Heart left ventricle (tissue), 13 donors: Measurements from ENCODE around the gene MUL1.

Experiments
- POLR2A ChIP-seq, 2 donors: fragments of 450-650 bp; IDR thresholded peaks; one replicate each; pipeline ENCODE4 v1.6.1; 2017; ENCODE audit warnings: antibody characterized with exemption in 2 of 2, mild to moderate bottlenecking in 2 of 2, moderate library complexity in 2 of 2
- TF ChIP-seq, protein P1 (sequence below), 12 donors: fragments of 200-600 bp; sonication (generic) in 4 of 12; IDR thresholded peaks; one replicate each; pipeline versions ENCODE4 v1.5.0 to v1.8.0; 2018 to 2022; ENCODE audit warnings: antibody characterized with exemption in 12 of 12, mild to moderate bottlenecking in 5 of 12
- donor health status: ischemic (EF 13 %, LVEDD 7.1; RV severe dilation, severe dysfunction).
- donor health status: DM: no; HTN: yes; CAD: no.
- donor health status: DM: no; HTN: no; CAD: no.
- donor health status: ischemic (EF 25% LVEDD 6.9; RV normal size, moderate dysfunction).
- donor health status: ischemic (EF 25% LVEDD 5.7; RV mildly dilated, moderate dysfunction).
- donor health status: ischemic (EF 35%, LVEDD 5.7; RV mildly dilated, moderate dysfunction).
- donor health status: nonischemic (EF 11% LVEDD 7.7; RV severe dilation, severe dysfunction).
- donor health status: DM: yes; HTN: yes; CAD: no.
- donor health status: PGD.
- donor health status: ischemic (EF 29% LVEDD 5.4; RV normal size, mild dysfunction).
- donor health status: nonischemic (EF 23%, LVEDD 6.1; RV moderate dilation, normal function).

DNA sequence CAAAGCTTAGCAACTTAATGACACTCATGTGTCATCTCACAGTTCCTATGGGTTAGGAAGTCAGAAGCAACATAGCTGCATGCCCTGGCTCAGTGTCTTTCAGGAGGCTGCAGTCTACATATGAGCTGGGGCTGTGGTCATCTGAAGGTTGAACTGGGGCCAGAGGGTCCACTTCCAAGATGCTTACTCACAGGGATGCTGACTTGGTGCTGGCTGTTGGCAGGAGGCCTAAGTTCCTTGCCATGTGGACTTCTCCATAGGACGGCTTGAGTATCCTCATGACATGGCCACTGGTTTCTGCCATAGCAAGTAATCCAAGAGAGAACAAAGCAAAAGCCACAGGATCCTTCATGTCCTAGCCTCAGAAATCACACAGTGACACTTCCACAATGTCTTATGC is 32.3 kb upstream of the MUL1 start:
- TF ChIP-seq, protein P1, sequence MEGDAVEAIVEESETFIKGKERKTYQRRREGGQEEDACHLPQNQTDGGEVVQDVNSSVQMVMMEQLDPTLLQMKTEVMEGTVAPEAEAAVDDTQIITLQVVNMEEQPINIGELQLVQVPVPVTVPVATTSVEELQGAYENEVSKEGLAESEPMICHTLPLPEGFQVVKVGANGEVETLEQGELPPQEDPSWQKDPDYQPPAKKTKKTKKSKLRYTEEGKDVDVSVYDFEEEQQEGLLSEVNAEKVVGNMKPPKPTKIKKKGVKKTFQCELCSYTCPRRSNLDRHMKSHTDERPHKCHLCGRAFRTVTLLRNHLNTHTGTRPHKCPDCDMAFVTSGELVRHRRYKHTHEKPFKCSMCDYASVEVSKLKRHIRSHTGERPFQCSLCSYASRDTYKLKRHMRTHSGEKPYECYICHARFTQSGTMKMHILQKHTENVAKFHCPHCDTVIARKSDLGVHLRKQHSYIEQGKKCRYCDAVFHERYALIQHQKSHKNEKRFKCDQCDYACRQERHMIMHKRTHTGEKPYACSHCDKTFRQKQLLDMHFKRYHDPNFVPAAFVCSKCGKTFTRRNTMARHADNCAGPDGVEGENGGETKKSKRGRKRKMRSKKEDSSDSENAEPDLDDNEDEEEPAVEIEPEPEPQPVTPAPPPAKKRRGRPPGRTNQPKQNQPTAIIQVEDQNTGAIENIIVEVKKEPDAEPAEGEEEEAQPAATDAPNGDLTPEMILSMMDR (IDR thresholded peaks at IDR 0.05): no peak
- TF ChIP-seq POLR2A (IDR thresholded peaks at IDR 0.05): no peak
